ENCODE results near the gene DACH1.

DACH1 gene

GRCh38 chr13:71817335-71817734 lies 49.7 kb downstream of the DACH1 start:
- no peak for TF ChIP-seq CTCF (IDR thresholded peaks at IDR 0.05; ENCODE audit: low read depth, low read length)
- no peak for DNase-seq (ENCODE audit: low read depth in 2 of 2)
- no peak overlapping the region for H3K4me3 ChIP-seq (replicated peaks in 1 of 2; ENCODE audit: low read depth in 2 of 2, low read length in 2 of 2)

DNA sequence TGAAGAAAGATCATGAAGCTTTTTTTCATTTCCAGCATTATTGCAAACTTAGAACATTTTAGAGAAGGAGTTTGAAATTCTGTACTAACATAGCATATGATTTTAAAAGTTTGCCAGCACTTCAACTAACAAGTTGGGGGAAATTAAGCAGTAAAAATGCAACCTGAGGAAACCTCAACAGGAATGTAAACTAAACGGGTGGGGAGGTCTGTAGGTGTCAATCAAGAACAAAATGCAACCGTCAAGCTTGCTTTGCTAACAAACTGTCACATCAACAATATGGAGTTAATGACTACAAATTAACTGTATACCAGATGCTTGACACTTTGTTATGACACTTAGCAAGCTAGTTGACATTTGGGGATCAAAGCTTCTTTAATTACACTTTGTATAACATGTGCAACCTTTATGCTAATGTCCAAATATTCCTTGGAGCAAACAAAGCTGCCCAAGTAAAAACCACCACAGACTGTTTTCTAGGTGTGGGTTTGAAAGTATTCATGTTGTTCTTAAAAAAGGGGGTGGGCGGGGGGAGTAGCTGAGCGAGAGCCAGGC lies 52.1 kb downstream of the DACH1 start:
- no peak for DNase-seq (ENCODE audit: low read depth in 2 of 2)
- no peak overlapping the region for H3K4me3 ChIP-seq (replicated peaks in 1 of 2; ENCODE audit: low read depth in 2 of 2, low read length in 2 of 2)
- TF ChIP-seq CTCF (IDR thresholded peaks at IDR 0.05; ENCODE audit: low read depth, low read length), result no peak

DNA sequence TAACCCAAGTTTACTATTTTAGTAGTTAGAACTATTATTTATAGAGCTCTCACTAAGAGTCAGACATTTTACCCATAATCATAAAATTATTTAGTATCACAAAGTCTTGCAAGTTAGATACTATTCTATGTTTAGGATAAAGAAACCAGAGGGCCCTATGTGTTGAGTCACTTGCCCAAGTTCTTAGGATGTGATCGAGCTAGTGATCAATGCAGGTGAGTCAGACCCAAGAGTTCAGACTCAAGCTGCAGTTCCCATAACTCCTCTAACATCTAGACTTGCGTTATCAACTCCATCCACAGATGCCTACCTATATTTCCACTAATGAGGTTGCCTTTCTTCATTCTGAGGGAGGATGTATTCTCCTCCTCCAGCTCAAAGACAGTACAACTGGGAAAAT lies 53.8 kb downstream of the DACH1 start:
- TF ChIP-seq CTCF (IDR thresholded peaks at IDR 0.05; ENCODE audit: low read depth, low read length), result no peak
- no peak for DNase-seq (ENCODE audit: low read depth in 2 of 2)
- no peak overlapping the region for H3K4me3 ChIP-seq (replicated peaks in 1 of 2; ENCODE audit: low read depth in 2 of 2, low read length in 2 of 2)

DNA sequence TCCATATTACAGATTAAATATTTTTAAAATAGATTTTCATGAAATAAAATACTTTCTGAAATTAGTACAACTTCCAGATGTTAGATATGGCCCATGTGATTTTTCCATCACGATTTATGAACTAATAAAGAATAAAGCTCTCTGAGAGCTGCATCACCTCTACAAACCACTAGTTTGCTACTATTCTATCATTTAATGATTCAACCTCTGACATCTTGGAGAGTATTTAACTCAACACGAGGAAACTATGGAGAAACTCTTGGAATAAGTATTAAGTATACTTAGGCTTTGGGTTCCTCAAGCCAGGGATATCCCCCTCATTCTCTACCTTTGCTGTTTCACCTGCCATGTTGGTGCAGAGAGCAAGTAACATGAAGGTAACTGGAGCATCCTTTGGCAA lies 55.7 kb downstream of the DACH1 start:
- no peak for TF ChIP-seq CTCF (IDR thresholded peaks at IDR 0.05; ENCODE audit: low read depth, low read length)
- H3K4me3 ChIP-seq (replicated peaks in 1 of 2; ENCODE audit: low read depth in 2 of 2, low read length in 2 of 2), result no peak overlapping the region
- no peak for DNase-seq (ENCODE audit: low read depth in 2 of 2)

DNA sequence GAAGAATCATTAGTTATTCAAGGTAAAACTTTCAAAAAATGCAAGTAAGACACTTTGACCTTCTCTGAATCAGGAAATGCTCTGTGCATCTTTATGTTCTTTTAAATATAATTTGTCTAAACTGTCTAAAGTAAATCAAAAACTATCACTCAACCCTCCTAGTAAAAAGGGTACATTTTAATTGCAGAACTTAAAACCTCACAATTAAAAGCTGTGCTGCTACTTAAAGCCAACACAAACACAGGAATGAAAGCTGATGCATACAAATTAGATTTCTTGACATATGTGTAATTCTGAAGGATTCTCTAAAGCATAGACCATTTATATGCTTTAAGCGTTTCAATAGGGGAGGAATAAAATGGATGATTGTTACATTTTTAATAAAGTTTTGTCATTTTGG lies 58.3 kb downstream of the DACH1 start:
- H3K4me3 ChIP-seq (replicated peaks in 1 of 2; ENCODE audit: low read depth in 2 of 2, low read length in 2 of 2), result no peak overlapping the region
- no peak for TF ChIP-seq CTCF (IDR thresholded peaks at IDR 0.05; ENCODE audit: low read depth, low read length)
- no peak for DNase-seq (ENCODE audit: low read depth in 2 of 2)

DNA sequence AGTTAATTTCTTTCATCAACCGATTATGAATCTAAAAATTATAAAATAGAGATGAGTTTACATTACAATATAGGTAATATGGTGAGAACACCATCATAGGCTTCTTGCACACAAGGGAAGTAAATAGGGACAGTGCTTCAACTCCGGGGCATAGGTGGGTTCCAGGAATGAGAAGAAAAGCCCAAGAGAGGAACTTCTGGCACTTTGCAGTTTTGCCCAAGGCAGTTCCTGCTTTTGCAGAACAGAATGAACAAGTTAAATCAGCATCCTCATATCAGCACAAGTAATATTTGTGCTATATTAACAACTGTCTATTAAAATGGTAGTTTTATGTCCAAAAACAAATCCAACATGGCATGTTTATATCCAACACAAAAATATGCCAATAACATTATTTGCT lies 60.1 kb downstream of the DACH1 start:
- TF ChIP-seq CTCF (IDR thresholded peaks at IDR 0.05; ENCODE audit: low read depth, low read length), result no peak
- no peak overlapping the region for H3K4me3 ChIP-seq (replicated peaks in 1 of 2; ENCODE audit: low read depth in 2 of 2, low read length in 2 of 2)
- DNase-seq (ENCODE audit: low read depth in 2 of 2), result no peak

- no peak for TF ChIP-seq CTCF (IDR thresholded peaks at IDR 0.05; ENCODE audit: low read depth, low read length)
- no peak overlapping the region for H3K4me3 ChIP-seq (replicated peaks in 1 of 2; ENCODE audit: low read depth in 2 of 2, low read length in 2 of 2)
- DNase-seq (ENCODE audit: low read depth in 2 of 2), result no peak
Measured at GRCh38 chr13:71803066-71803465, 63.9 kb downstream of the DACH1 start.
